ENCODE measurements around the gene EMID1. TPM values are rescaled to one million over a fixed set of nuclear protein-coding genes. Genes with fewer than 3 reads are reported as not detected.

Gene EMID1
- total and polyA plus RNA-seq, 3 donors from 2014 or later, result 6.2 to 7.5 (median 7.0) TPM

GRCh38 chr22:29306835-29307595 lies 101.3 kb downstream of the EMID1 start:
- H3K4me3 ChIP-seq, result peak overlapping the region; percentile 86 to 88
- TF ChIP-seq POLR2A (IDR thresholded peaks at IDR 0.05) (no peak), CTCF (IDR thresholded peaks at IDR 0.05) (peak; percentile 8 to 18 (median 14))
- peaks cover 54% of the 10 kb centered on the region for H3K4me1 ChIP-seq
- no peaks in the 10 kb centered on the region for H3K27me3 ChIP-seq
- no peaks in the 10 kb centered on the region for H3K9me3 ChIP-seq
- intact Hi-C loops (cut with DNase I; ENCODE audit: low total_unique reads), result no loop called here
- peak overlapping the region; percentile 74 to 82 for H3K27ac ChIP-seq
- H3K36me3 ChIP-seq (ENCODE audit: low read depth, missing control alignments), result no peaks in the 10 kb centered on the region
- DNase-seq, result peak; percentile 90
- WGBS, 2 donors, result 0 to 9% methylated on average over 28 to 43 of the region's 83 CpGs

GRCh38 chr22:29307596-29308147 lies 102.0 kb downstream of the EMID1 start:
- H3K4me1 ChIP-seq, result peaks cover 54% of the 10 kb centered on the region
- H3K9me3 ChIP-seq, result no peaks in the 10 kb centered on the region
- TF ChIP-seq CTCF (IDR thresholded peaks at IDR 0.05) (no peak), POLR2A (IDR thresholded peaks at IDR 0.05) (no peak)
- no peaks in the 10 kb centered on the region for H3K36me3 ChIP-seq (ENCODE audit: low read depth, missing control alignments)
- intact Hi-C loops (cut with DNase I; ENCODE audit: low total_unique reads), result no loop called here
- H3K27ac ChIP-seq, result peak overlapping the region; percentile 74 to 82
- H3K27me3 ChIP-seq, result no peaks in the 10 kb centered on the region
- DNase-seq, result no peak
- peak overlapping the region; percentile 86 to 88 for H3K4me3 ChIP-seq
- WGBS, 2 donors, result 38 to 60% methylated on average over 17 to 20 of the region's 20 CpGs

GRCh38 chr22:29308148-29308790 lies 102.6 kb downstream of the EMID1 start:
- no peak for DNase-seq
- no peaks in the 10 kb centered on the region for H3K9me3 ChIP-seq
- no peaks in the 10 kb centered on the region for H3K27me3 ChIP-seq
- H3K36me3 ChIP-seq (ENCODE audit: low read depth, missing control alignments), result no peaks in the 10 kb centered on the region
- peaks cover 50% of the 10 kb centered on the region for H3K4me1 ChIP-seq
- peak overlapping the region in 1 of 2 donors; percentile 82 for H3K27ac ChIP-seq
- H3K4me3 ChIP-seq, result peak overlapping the region; percentile 86 to 88
- intact Hi-C loops (cut with DNase I; ENCODE audit: low total_unique reads), result no loop called here
- TF ChIP-seq POLR2A (IDR thresholded peaks at IDR 0.05) (no peak), CTCF (IDR thresholded peaks at IDR 0.05) (no peak)
- WGBS, 2 donors, result 33 to 40% methylated on average over 4 to 30 of the region's 50 CpGs

- Histone ChIP-seq H3K4me1 (peaks cover 54% of the 10 kb centered on the region), H3K27me3 (no peaks in the 10 kb centered on the region), H3K36me3 (ENCODE audit: low read depth, missing control alignments) (no peaks in the 10 kb centered on the region), H3K27ac (peak overlapping the region in 1 of 2 donors; percentile 54), H3K9me3 (no peaks in the 10 kb centered on the region), H3K4me3 (peak overlapping the region in 1 of 2 donors; percentile 88)
- WGBS, 2 donors, result 38% methylated on average over 4 to 13 of the region's 13 CpGs
- DNase-seq, result no peak
- intact Hi-C loops (cut with DNase I; ENCODE audit: low total_unique reads), result no loop called here
- TF ChIP-seq CTCF (IDR thresholded peaks at IDR 0.05), result no peak
- no peak for TF ChIP-seq POLR2A (IDR thresholded peaks at IDR 0.05)
Observed at GRCh38 chr22:29308791-29309262, 103.1 kb downstream of the EMID1 start.

Small RNA genes lying within 50 kb of the gene (small RNA-seq; reads per million reads assigned to genes)
- 0 reads per million in 2 donors for gene RNU6-1219P

Other genes starting within 250 kb of the EMID1 start
- 10 to 100 TPM in 1 of 2 donors, 1 to 10 TPM in 1; 1.8 to 10.9 TPM for gene C22orf31, start 144.1 kb upstream of the EMID1 start, total RNA-seq
- 4.5 TPM for gene C22orf31, start 144.1 kb upstream of the EMID1 start, polyA plus RNA-seq (ENCODE audit: insufficient read depth, low read depth, low replicate concordance)
- gene KREMEN1, start 132.9 kb upstream of the EMID1 start, total RNA-seq, result 10 to 100 TPM; 54.5 to 54.9 TPM
- gene KREMEN1, start 132.9 kb upstream of the EMID1 start, polyA plus RNA-seq (ENCODE audit: insufficient read depth, low read depth, low replicate concordance), result 42.5 TPM
- 10 to 100 TPM; 66.8 to 99.2 TPM for gene RHBDD3, start 62.1 kb downstream of the EMID1 start, total RNA-seq
- 55.1 TPM for gene RHBDD3, start 62.1 kb downstream of the EMID1 start, polyA plus RNA-seq (ENCODE audit: insufficient read depth, low read depth, low replicate concordance)
- 100 to 1,000 TPM; 286 to 336 TPM for gene EWSR1, start 62.4 kb downstream of the EMID1 start, total RNA-seq
- gene EWSR1, start 62.4 kb downstream of the EMID1 start, polyA plus RNA-seq (ENCODE audit: insufficient read depth, low read depth, low replicate concordance), result 451 TPM
- 100 to 1,000 TPM; 191 to 197 TPM for gene GAS2L1, start 100.8 kb downstream of the EMID1 start, total RNA-seq
- gene GAS2L1, start 100.8 kb downstream of the EMID1 start, polyA plus RNA-seq (ENCODE audit: insufficient read depth, low read depth, low replicate concordance), result 84.9 TPM
- gene RASL10A, start 109.8 kb downstream of the EMID1 start, total RNA-seq, result 10 to 100 TPM in 1 of 2 donors, 1 to 10 TPM in 1; 7.1 to 10.4 TPM
- gene RASL10A, start 109.8 kb downstream of the EMID1 start, polyA plus RNA-seq (ENCODE audit: insufficient read depth, low read depth, low replicate concordance), result 2.2 TPM
- 10 to 100 TPM; 79.8 to 92.0 TPM for gene AP1B1, start 182.7 kb downstream of the EMID1 start, total RNA-seq
- 71.8 TPM for gene AP1B1, start 182.7 kb downstream of the EMID1 start, polyA plus RNA-seq (ENCODE audit: insufficient read depth, low read depth, low replicate concordance)
- under 1 TPM; 0.37 to 0.71 TPM for gene RFPL1, start 232.7 kb downstream of the EMID1 start, total RNA-seq
- 1.4 TPM for gene RFPL1, start 232.7 kb downstream of the EMID1 start, polyA plus RNA-seq (ENCODE audit: insufficient read depth, low read depth, low replicate concordance)

Measured in testis (tissue), 3 donors.